Tibial artery (tissue), 4 donors: Measurements from ENCODE around the gene FMNL3.
"Not testable (repeated sequence)": the region's sequence is repeated elsewhere in the genome, so short reads cannot be mapped to it uniquely, and the experiment has no call there.

Experiments used
- DNase-seq, 2 donors: peaks; one replicate each; pipeline ENCODE4 v3.0.0-alpha.2; 2019
- H3K27ac ChIP-seq, 2 donors: fragments of 200-600 bp; sonication (generic) in 1 of 2; 1 replicate in 1 of 2; 2 replicates in 1 of 2; pipeline ENCODE4 v1.5.1; 2018 to 2019; ENCODE audit warnings: mild to moderate bottlenecking in 1 of 2
- H3K27me3 ChIP-seq, 2 donors: fragments of 200-600 bp; sonication (generic) in 1 of 2; one replicate each; pipeline versions ENCODE4 v1.5.1 to v1.6.0; 2016 to 2019
- H3K36me3 ChIP-seq, 3 donors: fragments of 200-600 bp; sonication (generic) in 2 of 3; one replicate each; pipeline ENCODE4 v1.5.1; 2016 to 2019; ENCODE audit warnings: mild to moderate bottlenecking in 2 of 3
- H3K4me1 ChIP-seq, 4 donors: fragments of 200-600 bp; sonication (generic) in 2 of 4; 1 replicate in 3 of 4; 2 replicates in 1 of 4; pipeline ENCODE4 v1.5.1; 2016 to 2019
- H3K4me3 ChIP-seq, 2 donors: fragments of 200-600 bp; sonication (generic) in 1 of 2; 1 replicate in 1 of 2; 2 replicates in 1 of 2; pipeline ENCODE4 v1.5.1; 2018 to 2019; ENCODE audit warnings: mild to moderate bottlenecking in 2 of 2
- H3K9me3 ChIP-seq, 3 donors: fragments of 200-600 bp; sonication (generic) in 1 of 3; one replicate each; pipeline ENCODE4 v1.5.1; 2016 to 2019
- intact Hi-C: fragments of 100-400 bp; cut with DNase I; formaldehyde crosslinking; loops from one replicate; pipeline ENCODE4 v1.15.0; 2023; ENCODE audit warnings: low total_unique reads
- TF ChIP-seq, protein P1 (sequence below), 2 experiments: fragments of 200-600 bp in 1 of 2; fragments of 450-650 bp in 1 of 2; IDR thresholded peaks; one replicate each; pipeline ENCODE4 v1.5.1; 2017 to 2019; ENCODE audit warnings: antibody characterized with exemption in 2 of 2, mild to moderate bottlenecking in 1 of 2, moderate library complexity in 1 of 2

FMNL3 gene

DNA sequence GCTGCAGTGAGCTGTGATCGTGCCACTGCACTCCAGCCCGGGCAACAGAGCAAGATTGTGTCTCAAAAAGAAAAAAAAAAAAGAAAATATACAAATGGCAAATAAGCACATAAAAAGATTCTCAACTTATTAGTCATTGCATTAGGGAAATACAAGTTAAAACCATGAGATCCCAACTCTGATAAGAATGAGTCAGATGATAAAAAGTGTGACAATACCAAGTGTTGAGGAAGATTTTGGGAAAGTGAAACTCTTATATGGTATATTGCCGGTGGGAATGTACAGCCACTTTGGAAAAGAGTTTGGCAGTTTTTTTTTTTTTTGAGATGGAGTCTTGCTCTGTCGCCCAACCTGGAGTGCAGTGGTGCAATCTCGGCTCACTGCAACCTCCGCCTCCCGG, 91.5 kb downstream of the FMNL3 start:
- intact Hi-C loops, result no loop called here
- peaks cover 0 to 5% (median 0%) of the 10 kb centered on the region in 3 donors for H3K9me3 ChIP-seq
- DNase-seq, result no peak
- no peak overlapping the region for H3K27ac ChIP-seq
- H3K4me3 ChIP-seq, result no peak overlapping the region
- TF ChIP-seq, protein P1, sequence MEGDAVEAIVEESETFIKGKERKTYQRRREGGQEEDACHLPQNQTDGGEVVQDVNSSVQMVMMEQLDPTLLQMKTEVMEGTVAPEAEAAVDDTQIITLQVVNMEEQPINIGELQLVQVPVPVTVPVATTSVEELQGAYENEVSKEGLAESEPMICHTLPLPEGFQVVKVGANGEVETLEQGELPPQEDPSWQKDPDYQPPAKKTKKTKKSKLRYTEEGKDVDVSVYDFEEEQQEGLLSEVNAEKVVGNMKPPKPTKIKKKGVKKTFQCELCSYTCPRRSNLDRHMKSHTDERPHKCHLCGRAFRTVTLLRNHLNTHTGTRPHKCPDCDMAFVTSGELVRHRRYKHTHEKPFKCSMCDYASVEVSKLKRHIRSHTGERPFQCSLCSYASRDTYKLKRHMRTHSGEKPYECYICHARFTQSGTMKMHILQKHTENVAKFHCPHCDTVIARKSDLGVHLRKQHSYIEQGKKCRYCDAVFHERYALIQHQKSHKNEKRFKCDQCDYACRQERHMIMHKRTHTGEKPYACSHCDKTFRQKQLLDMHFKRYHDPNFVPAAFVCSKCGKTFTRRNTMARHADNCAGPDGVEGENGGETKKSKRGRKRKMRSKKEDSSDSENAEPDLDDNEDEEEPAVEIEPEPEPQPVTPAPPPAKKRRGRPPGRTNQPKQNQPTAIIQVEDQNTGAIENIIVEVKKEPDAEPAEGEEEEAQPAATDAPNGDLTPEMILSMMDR (IDR thresholded peaks at IDR 0.05), result no peak
- no peaks in the 10 kb centered on the region for H3K36me3 ChIP-seq
- H3K27me3 ChIP-seq, result no peaks in the 10 kb centered on the region
- no peaks in the 10 kb centered on the region for H3K4me1 ChIP-seq

- intact Hi-C loops, result no loop called here
- no peak overlapping the region for H3K4me3 ChIP-seq
- H3K36me3 ChIP-seq, result no peaks in the 10 kb centered on the region
- no peak for DNase-seq
- H3K27me3 ChIP-seq, result no peaks in the 10 kb centered on the region
- H3K4me1 ChIP-seq, result no peaks in the 10 kb centered on the region
- TF ChIP-seq, protein P1 (IDR thresholded peaks at IDR 0.05), result no peak
- H3K9me3 ChIP-seq, result peaks cover 0 to 8% (median 0%) of the 10 kb centered on the region in 3 donors
- H3K27ac ChIP-seq, result no peak overlapping the region
These were observed 95.0 kb downstream of the FMNL3 start for GRCh38 chr12:49612210-49612609.

- intact Hi-C loops, H3K36me3 ChIP-seq, H3K27ac ChIP-seq, H3K27me3 ChIP-seq, H3K4me1 ChIP-seq, H3K4me3 ChIP-seq, DNase-seq, H3K9me3 ChIP-seq: not testable (repeated sequence)
These were observed 96.4 kb downstream of the FMNL3 start for GRCh38 chr12:49610785-49611184.

- TF ChIP-seq, protein P1 (IDR thresholded peaks at IDR 0.05), result no peak
- Histone ChIP-seq H3K27ac (no peak overlapping the region), H3K36me3 (no peaks in the 10 kb centered on the region), H3K4me1 (peaks cover 0 to 4% (median 0%) of the 10 kb centered on the region in 4 donors), H3K4me3 (no peak overlapping the region), H3K27me3 (no peaks in the 10 kb centered on the region), H3K9me3 (peaks cover 0 to 8% (median 0%) of the 10 kb centered on the region in 3 donors)
- no peak for DNase-seq
- intact Hi-C loops, result no loop called here
These were observed 97.4 kb downstream of the FMNL3 start for GRCh38 chr12:49609875-49610154.

- intact Hi-C loops, result no loop called here
- H3K27ac ChIP-seq, result no peak overlapping the region
- no peak for DNase-seq
- no peaks in the 10 kb centered on the region for H3K27me3 ChIP-seq
- H3K9me3 ChIP-seq, result peaks cover 0 to 8% (median 0%) of the 10 kb centered on the region in 3 donors
- TF ChIP-seq, protein P1 (IDR thresholded peaks at IDR 0.05), result no peak
- peaks cover 0 to 4% (median 0%) of the 10 kb centered on the region in 4 donors for H3K4me1 ChIP-seq
- no peak overlapping the region for H3K4me3 ChIP-seq
- no peaks in the 10 kb centered on the region for H3K36me3 ChIP-seq
These were observed 97.9 kb downstream of the FMNL3 start for GRCh38 chr12:49609059-49609874.

DNA sequence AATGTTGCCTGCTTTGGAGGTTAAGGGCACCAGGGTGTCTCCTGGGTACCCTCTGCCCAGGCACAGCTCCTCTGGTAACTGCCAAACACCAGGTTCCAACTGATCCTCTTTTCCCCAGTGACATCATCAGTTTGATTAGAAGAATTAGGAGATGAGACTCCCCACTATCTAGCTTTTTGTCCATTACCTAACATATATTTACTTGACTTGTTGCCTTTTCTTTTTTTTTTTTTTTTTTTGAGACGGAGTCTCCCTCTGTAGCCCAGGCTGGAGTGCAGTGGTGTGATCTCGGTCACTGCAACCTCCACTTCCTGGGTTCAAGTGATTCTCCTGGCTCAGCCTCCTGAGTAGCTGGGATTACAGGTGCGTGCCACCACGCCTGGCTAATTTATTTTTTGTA, 101.7 kb downstream of the FMNL3 start, which contains the start of gene FAM186B:
Gene FAM186B (minus strand): TSS at position 101 of the 400 bp plus-strand sequence. CDS start 162 bp downstream, outside the sequence.
- H3K4me3 ChIP-seq, H3K27me3 ChIP-seq, H3K9me3 ChIP-seq, H3K27ac ChIP-seq, intact Hi-C loops, DNase-seq, H3K36me3 ChIP-seq, H3K4me1 ChIP-seq: not testable (repeated sequence)
